Measurements from ENCODE around the gene EIF4A3. TPM values are rescaled to one million over a fixed set of nuclear protein-coding genes. Genes with fewer than 3 reads are reported as not detected.

EIF4A3 gene
- total RNA-seq, 1 experiment from 2014 or later: 169 TPM

DNA sequence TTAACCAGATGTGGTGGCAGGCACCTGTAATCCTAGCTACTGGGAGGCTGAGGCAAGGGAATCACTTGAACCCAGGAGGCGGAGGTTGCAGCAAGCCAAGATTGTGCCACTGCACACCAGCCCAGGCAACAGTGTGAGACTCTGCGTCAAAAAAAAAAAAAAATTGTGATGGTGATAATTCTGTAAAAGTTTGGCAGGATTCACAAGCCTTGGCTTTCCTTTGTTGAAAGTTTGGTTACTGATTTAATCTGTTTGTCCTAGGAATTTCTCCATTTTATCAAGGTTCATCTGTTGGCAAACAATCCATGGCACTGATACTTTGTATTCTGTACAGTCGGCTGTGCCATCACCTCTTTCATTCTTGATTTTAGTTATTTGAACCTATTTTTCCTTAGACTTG is 15.9 kb downstream of the EIF4A3 start:
- ATAC-seq: no peak

DNA sequence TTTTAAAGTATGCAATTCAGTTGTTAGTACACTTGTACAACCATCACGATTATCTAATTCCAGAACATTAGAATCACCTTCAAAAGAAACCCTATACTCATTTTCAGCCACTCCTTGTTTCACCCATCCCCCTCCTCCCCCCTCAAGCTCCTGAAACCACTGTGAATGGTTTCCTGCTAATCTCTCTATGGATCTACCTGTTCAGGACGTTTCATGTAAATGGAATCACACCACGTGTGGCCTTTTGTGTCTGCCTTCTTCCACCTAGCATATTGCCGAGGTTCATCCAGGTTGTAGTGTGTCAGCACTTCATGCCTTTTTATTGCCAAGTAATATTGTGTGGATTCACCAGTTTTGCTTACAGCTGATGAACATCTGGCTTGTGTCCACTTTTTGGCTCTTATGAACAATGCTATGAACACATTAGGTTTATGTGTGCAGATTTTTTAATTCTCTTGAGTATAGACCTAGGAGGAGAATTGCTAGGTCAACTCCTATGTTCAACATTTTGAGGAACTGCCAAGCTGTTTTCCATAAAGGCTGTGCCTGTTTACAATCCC is 17.8 kb downstream of the EIF4A3 start:
- Histone ChIP-seq H3K4me3 (ENCODE audit: low read depth in 2 of 2, low read length in 2 of 2) (no peak overlapping the region), H3K27ac (ENCODE audit: low read length) (no peak overlapping the region), H3K36me3 (ENCODE audit: control insufficient read depth, insufficient read depth, low read length) (peaks cover 7% of the 10 kb centered on the region; the same call in 1 of the 2 replicates), H3K9me3 (ENCODE audit: control insufficient read depth, insufficient read depth, low read depth, low read length) (no peaks in the 10 kb centered on the region), H3K27me3 (ENCODE audit: control insufficient read depth, insufficient read depth, low read length) (no peaks in the 10 kb centered on the region), H3K4me1 (ENCODE audit: control insufficient read depth, insufficient read depth, low read length) (no peaks in the 10 kb centered on the region)
- no TSS peak for BruUV-seq (replicated peaks)
- intact Hi-C loops (cut with micrococcal nuclease; ENCODE audit: unreplicated experiment) (no loop called here), in situ Hi-C loops (cut with HindIII; ENCODE audit: low pct_unique_long_range_greater_than_20kb, low sequenced_read_pairs) (no loop called here)
- ChIA-PET POLR2A (interaction anchor here (0.5 kb wide), 1 partner anchor 116 kb away, joined by 5 read pairs; no protein-coding TSS in a partner anchor), CTCF (interaction anchor here (1.0 kb wide), 1 partner anchor 66 kb away, joined by 3 read pairs; no protein-coding TSS in a partner anchor)
- DNase-seq (ENCODE audit: low read depth, low spot score): no peak
- ATAC-seq: no peak
- no peak for TF ChIP-seq POLR2AphosphoS5 (IDR thresholded peaks at IDR 0.05; ENCODE audit: low read depth, low read length)
- TF ChIP-seq, protein P1, sequence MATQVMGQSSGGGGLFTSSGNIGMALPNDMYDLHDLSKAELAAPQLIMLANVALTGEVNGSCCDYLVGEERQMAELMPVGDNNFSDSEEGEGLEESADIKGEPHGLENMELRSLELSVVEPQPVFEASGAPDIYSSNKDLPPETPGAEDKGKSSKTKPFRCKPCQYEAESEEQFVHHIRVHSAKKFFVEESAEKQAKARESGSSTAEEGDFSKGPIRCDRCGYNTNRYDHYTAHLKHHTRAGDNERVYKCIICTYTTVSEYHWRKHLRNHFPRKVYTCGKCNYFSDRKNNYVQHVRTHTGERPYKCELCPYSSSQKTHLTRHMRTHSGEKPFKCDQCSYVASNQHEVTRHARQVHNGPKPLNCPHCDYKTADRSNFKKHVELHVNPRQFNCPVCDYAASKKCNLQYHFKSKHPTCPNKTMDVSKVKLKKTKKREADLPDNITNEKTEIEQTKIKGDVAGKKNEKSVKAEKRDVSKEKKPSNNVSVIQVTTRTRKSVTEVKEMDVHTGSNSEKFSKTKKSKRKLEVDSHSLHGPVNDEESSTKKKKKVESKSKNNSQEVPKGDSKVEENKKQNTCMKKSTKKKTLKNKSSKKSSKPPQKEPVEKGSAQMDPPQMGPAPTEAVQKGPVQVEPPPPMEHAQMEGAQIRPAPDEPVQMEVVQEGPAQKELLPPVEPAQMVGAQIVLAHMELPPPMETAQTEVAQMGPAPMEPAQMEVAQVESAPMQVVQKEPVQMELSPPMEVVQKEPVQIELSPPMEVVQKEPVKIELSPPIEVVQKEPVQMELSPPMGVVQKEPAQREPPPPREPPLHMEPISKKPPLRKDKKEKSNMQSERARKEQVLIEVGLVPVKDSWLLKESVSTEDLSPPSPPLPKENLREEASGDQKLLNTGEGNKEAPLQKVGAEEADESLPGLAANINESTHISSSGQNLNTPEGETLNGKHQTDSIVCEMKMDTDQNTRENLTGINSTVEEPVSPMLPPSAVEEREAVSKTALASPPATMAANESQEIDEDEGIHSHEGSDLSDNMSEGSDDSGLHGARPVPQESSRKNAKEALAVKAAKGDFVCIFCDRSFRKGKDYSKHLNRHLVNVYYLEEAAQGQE (IDR thresholded peaks at IDR 0.05; ENCODE audit: insufficient read depth in 1 of 2, low read depth in 2 of 2, low read length in 1 of 2): no peak
- TF ChIP-seq, protein P2, sequence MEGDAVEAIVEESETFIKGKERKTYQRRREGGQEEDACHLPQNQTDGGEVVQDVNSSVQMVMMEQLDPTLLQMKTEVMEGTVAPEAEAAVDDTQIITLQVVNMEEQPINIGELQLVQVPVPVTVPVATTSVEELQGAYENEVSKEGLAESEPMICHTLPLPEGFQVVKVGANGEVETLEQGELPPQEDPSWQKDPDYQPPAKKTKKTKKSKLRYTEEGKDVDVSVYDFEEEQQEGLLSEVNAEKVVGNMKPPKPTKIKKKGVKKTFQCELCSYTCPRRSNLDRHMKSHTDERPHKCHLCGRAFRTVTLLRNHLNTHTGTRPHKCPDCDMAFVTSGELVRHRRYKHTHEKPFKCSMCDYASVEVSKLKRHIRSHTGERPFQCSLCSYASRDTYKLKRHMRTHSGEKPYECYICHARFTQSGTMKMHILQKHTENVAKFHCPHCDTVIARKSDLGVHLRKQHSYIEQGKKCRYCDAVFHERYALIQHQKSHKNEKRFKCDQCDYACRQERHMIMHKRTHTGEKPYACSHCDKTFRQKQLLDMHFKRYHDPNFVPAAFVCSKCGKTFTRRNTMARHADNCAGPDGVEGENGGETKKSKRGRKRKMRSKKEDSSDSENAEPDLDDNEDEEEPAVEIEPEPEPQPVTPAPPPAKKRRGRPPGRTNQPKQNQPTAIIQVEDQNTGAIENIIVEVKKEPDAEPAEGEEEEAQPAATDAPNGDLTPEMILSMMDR (IDR thresholded peaks at IDR 0.05): no peak
- TF ChIP-seq TCF7L2 (IDR thresholded peaks at IDR 0.05; ENCODE audit: low read depth, low read length): no peak
- TF ChIP-seq SIN3A (IDR thresholded peaks at IDR 0.05; ENCODE audit: borderline replicate concordance, insufficient read depth, low read depth, low read length): no peak

More for the DNA sequence above, 15.9 kb downstream of the EIF4A3 start:
- intact Hi-C loops (cut with micrococcal nuclease; ENCODE audit: unreplicated experiment) (no loop called here), in situ Hi-C loops (cut with HindIII; ENCODE audit: low pct_unique_long_range_greater_than_20kb, low sequenced_read_pairs) (no loop called here)
- Histone ChIP-seq H3K27me3 (ENCODE audit: control insufficient read depth, insufficient read depth, low read length) (no peaks in the 10 kb centered on the region), H3K9me3 (ENCODE audit: control insufficient read depth, insufficient read depth, low read depth, low read length) (no peaks in the 10 kb centered on the region), H3K36me3 (ENCODE audit: control insufficient read depth, insufficient read depth, low read length) (peaks cover 16% of the 10 kb centered on the region; the same call in 1 of the 2 replicates), H3K4me3 (ENCODE audit: low read depth in 2 of 2, low read length in 2 of 2) (no peak overlapping the region), H3K4me1 (ENCODE audit: control insufficient read depth, insufficient read depth, low read length) (no peaks in the 10 kb centered on the region), H3K27ac (ENCODE audit: low read length) (no peak overlapping the region)
- DNase-seq (ENCODE audit: low read depth, low spot score): no peak
- TF ChIP-seq SIN3A (IDR thresholded peaks at IDR 0.05; ENCODE audit: borderline replicate concordance, insufficient read depth, low read depth, low read length) (no peak), POLR2AphosphoS5 (IDR thresholded peaks at IDR 0.05; ENCODE audit: low read depth, low read length) (no peak), TCF7L2 (IDR thresholded peaks at IDR 0.05; ENCODE audit: low read depth, low read length) (no peak)
- TF ChIP-seq, protein P1 (IDR thresholded peaks at IDR 0.05; ENCODE audit: insufficient read depth in 1 of 2, low read depth in 2 of 2, low read length in 1 of 2): no peak
- POLR2A ChIA-PET: no interaction called here
- no TSS peak for BruUV-seq (replicated peaks)
- CTCF ChIA-PET: no interaction called here

All from Panc1 (cell line).